IPS DF 6.9 (cell line): ENCODE data around the gene ABCB4.

ENCODE experiments used
- DNase-seq: peaks from one replicate; pipeline ENCODE4 v3.0.0-alpha.2; 2013; ENCODE audit warnings: low read depth, low spot score
- H3K27ac ChIP-seq: one replicate; pipeline ENCODE4 v1.5.1; 2013; ENCODE audit warnings: low read length, control low read depth
- H3K27me3 ChIP-seq: 2 replicates; pipeline ENCODE4 v1.6.1; 2013; ENCODE audit warnings: mild to moderate bottlenecking, low read length; ENCODE audit not compliant: control insufficient read depth, insufficient read depth
- H3K36me3 ChIP-seq: 2 replicates; pipeline ENCODE4 v1.6.1; 2013; ENCODE audit warnings: low read length; ENCODE audit not compliant: control insufficient read depth, insufficient read depth
- H3K4me1 ChIP-seq: 2 replicates; pipeline ENCODE4 v1.6.1; 2013; ENCODE audit warnings: low read length; ENCODE audit not compliant: control insufficient read depth, insufficient read depth
- H3K4me3 ChIP-seq: 2 replicates; pipeline ENCODE4 v1.5.1; 2013; ENCODE audit warnings: mild to moderate bottlenecking, low read length
- H3K9me3 ChIP-seq: 2 replicates; pipeline ENCODE4 v1.6.1; 2013; ENCODE audit warnings: low read length, inconsistent platforms; ENCODE audit not compliant: control insufficient read depth, insufficient read depth
- WGBS: extraction: QIAGEN DNeasy Blood & Tissue Kit; methylation state at CpG from one replicate; pipeline ENCODE4 v1.1.7; 2013; ENCODE audit warnings: mixed read lengths, missing lambda C conversion rate; ENCODE audit not compliant: insufficient read length, insufficient coverage; 5-methylcytosine and 5-hydroxymethylcytosine counted together

ABCB4 gene

GRCh38 chr7:87363342-87363741 lies 112.1 kb downstream of the ABCB4 start:
- Histone ChIP-seq H3K9me3 (no peaks in the 10 kb centered on the region), H3K27me3 (no peaks in the 10 kb centered on the region), H3K4me1 (no peaks in the 10 kb centered on the region), H3K4me3 (no peak overlapping the region), H3K27ac (no peak overlapping the region), H3K36me3 (no peaks in the 10 kb centered on the region)
- WGBS: no CpG with 5 or more reads among the region's 1 CpG
- no peak for DNase-seq

DNA sequence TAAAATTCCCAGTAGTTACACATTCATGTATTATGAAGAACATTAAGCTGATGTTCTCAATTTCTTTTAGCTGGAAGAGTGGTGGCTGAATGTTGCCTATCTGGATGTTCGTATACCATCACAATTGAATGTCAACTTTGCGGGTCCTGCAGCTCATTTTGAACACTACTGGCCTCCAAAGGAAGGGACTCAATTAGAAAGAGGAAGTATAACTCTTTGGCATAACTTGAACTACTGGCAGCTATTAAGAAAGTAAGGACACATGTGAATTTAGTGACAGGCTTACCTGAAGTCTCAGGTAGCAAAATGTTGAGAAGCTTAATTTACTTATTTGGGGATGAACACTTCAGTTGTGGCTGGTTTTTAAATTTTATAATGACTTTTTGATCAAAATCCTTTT lies 114.2 kb downstream of the ABCB4 start:
- no peak for DNase-seq
- no peaks in the 10 kb centered on the region for H3K9me3 ChIP-seq
- WGBS: no CpG with 5 or more reads among the region's 2 CpGs
- H3K4me1 ChIP-seq: no peaks in the 10 kb centered on the region
- no peak overlapping the region for H3K27ac ChIP-seq
- no peaks in the 10 kb centered on the region for H3K36me3 ChIP-seq
- no peaks in the 10 kb centered on the region for H3K27me3 ChIP-seq
- H3K4me3 ChIP-seq: no peak overlapping the region

- no peak for DNase-seq
- H3K4me3 ChIP-seq: no peak overlapping the region
- H3K27ac ChIP-seq: no peak overlapping the region
- WGBS: 60% methylated on average over 1 of the region's 2 CpGs
- H3K27me3 ChIP-seq: no peaks in the 10 kb centered on the region
- H3K36me3 ChIP-seq: peaks cover 3% of the 10 kb centered on the region; the same call in 1 of the 2 replicates
- H3K9me3 ChIP-seq: no peaks in the 10 kb centered on the region
- no peaks in the 10 kb centered on the region for H3K4me1 ChIP-seq
Measured at GRCh38 chr7:87359366-87359765, 116.1 kb downstream of the ABCB4 start.

DNA sequence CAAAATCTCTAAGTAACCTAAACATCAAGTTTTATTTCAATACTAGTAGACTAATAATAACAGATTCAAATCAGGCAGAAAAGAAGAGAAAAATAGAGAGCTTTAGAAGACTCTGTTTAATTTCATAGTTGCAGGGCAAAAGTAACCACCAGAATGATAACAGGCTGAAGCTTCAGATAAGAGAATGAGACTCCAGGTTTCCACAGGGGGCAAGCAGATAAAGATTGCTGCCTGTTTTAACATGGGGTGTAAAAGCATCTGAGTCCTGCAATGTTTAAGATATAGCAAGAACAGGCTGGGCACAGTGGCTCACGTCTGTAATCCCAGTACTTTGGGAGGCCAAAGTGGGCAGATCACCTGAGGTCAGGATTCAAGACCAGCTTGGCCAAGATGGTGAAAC lies 119.0 kb downstream of the ABCB4 start:
- H3K9me3 ChIP-seq: peaks cover 3% of the 10 kb centered on the region

DNA sequence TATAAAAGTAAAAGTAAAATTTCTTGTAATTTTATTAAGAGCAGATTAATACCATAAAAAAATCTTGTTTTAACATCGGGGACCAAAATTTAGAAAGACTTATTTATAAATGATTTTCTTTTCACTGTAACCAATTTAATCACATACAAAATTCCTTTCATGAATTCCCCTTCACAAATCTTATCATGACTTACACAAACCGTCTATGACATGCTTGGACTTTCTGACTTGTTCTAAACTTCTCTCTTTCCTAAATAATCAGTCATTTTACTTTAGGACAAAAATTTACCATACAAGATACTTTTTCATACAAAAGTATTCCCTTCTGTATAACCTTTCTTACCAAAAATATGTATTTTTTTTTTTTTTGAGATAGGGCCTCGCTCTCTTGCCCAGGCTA lies 120.7 kb downstream of the ABCB4 start:
- DNase-seq: no peak
- Histone ChIP-seq H3K4me1 (no peaks in the 10 kb centered on the region), H3K9me3 (peaks cover 3% of the 10 kb centered on the region), H3K27ac (no peak overlapping the region), H3K27me3 (no peaks in the 10 kb centered on the region), H3K36me3 (peaks cover 5% of the 10 kb centered on the region; the same call in 1 of the 2 replicates), H3K4me3 (no peak overlapping the region)
- whole genome bisulfite sequencing: no CpG with 5 or more reads among the region's 3 CpGs

More for the DNA sequence above, 119.0 kb downstream of the ABCB4 start:
- no peaks in the 10 kb centered on the region for H3K27me3 ChIP-seq
- H3K4me3 ChIP-seq: no peak overlapping the region
- DNase-seq: no peak
- WGBS: no CpG with 5 or more reads among the region's 1 CpG
- no peak overlapping the region for H3K27ac ChIP-seq
- H3K4me1 ChIP-seq: no peaks in the 10 kb centered on the region
- peaks cover 5% of the 10 kb centered on the region; the same call in 1 of the 2 replicates for H3K36me3 ChIP-seq
